22Rv1 (cell line): Measurements from ENCODE around the gene TRAF1.

ENCODE experiments used
- ZFX ChIP-seq: fragments of 450-650 bp; IDR thresholded peaks from 2 replicates; pipeline ENCODE4 v1.6.1; 2017; ENCODE audit warnings: antibody characterized with exemption, borderline replicate concordance
- TF ChIP-seq, protein P1 (sequence below): fragments of 450-650 bp; IDR thresholded peaks from 2 replicates; pipeline ENCODE4 v1.5.1; 2017; ENCODE audit warnings: mild to moderate bottlenecking

DNA sequence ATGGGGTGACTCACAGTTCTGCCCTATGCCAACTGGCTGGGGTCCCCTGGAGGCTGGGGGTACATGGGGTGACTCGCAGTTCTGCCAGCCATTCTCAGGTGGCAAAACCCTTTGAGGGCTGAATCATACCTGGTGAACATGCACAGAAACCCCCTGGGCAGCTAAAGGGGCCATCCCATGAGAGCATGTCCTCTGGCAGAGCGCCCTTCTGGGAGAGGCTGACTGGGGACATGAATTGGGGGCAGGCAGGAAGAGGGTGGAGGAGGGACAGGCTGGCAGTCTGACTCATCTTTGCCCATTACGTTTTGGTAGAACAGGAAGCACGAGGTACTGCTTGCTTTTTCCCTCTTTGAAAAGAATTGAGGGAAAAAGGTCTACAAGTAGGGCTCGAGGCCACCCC, 16.7 kb downstream of the TRAF1 start:
- TF ChIP-seq, protein P1, sequence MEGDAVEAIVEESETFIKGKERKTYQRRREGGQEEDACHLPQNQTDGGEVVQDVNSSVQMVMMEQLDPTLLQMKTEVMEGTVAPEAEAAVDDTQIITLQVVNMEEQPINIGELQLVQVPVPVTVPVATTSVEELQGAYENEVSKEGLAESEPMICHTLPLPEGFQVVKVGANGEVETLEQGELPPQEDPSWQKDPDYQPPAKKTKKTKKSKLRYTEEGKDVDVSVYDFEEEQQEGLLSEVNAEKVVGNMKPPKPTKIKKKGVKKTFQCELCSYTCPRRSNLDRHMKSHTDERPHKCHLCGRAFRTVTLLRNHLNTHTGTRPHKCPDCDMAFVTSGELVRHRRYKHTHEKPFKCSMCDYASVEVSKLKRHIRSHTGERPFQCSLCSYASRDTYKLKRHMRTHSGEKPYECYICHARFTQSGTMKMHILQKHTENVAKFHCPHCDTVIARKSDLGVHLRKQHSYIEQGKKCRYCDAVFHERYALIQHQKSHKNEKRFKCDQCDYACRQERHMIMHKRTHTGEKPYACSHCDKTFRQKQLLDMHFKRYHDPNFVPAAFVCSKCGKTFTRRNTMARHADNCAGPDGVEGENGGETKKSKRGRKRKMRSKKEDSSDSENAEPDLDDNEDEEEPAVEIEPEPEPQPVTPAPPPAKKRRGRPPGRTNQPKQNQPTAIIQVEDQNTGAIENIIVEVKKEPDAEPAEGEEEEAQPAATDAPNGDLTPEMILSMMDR: no peak
- TF ChIP-seq ZFX: no peak
